GM12878 (cell line): ENCODE measurements around the gene POMC. TPM values are rescaled to one million over a fixed set of nuclear protein-coding genes. Genes with fewer than 3 reads are reported as not detected.

Source experiments
- ATAC-seq: fragments of 200-7000 bp; cut with Tn5 transposase; 3 replicates; pipeline ENCODE4 v1.9.1; 2020; ENCODE audit warnings: mild to moderate bottlenecking, moderate library complexity
- BruUV-seq: library from RNA; stranded (reverse); fragments of 400-500 nt; replicated peaks from 2 replicates; lab custom pipeline; 2021; lab: Mats Ljungman, UMichigan
- CTCF ChIA-PET: fragments of 300-600 bp; sonication (Branson Sonifier 250); formaldehyde crosslinking; extraction: SDS; loops from one replicate; lab custom pipeline; 2021; ENCODE audit warnings: inconsistent platforms; lab: Yijun Ruan, JAX
- POLR2A ChIA-PET: fragments of 350-600 bp; formaldehyde crosslinking; extraction: SDS; loops from one replicate; lab custom pipeline; 2021; ENCODE audit warnings: inconsistent platforms; lab: Charles Lee
- RAD21 ChIA-PET: fragments of 300-600 bp; sonication (Branson Sonifier 250); formaldehyde crosslinking; loops from one replicate; lab custom pipeline; 2023; ENCODE audit warnings: antibody characterized with exemption; ENCODE audit not compliant: unreplicated experiment; lab: Charles Lee
- SMC1A ChIA-PET: fragments of 300-600 bp; sonication (Branson Sonifier 250); formaldehyde crosslinking; loops from one replicate; lab custom pipeline; 2023; ENCODE audit not compliant: unreplicated experiment, uncharacterized antibody; lab: Charles Lee
- DNase-seq: peaks from one replicate; pipeline ENCODE4 v3.0.0-alpha.2; 2011; ENCODE audit warnings: low read depth, low spot score
- FAIRE-seq: peaks from 3 replicates; lab custom pipeline; 2011; peaks lifted over from hg19 to GRCh38; lab: Jason Lieb, UNC
- H2AFZ ChIP-seq: 2 replicates; pipeline ENCODE4 v1.6.0; 2011; ENCODE audit warnings: low read depth, low read length, control low read depth; ENCODE audit not compliant: control insufficient read depth
- H3K27ac ChIP-seq: 2 replicates; pipeline ENCODE4 v1.5.1; 2011; ENCODE audit warnings: control low read depth; ENCODE audit not compliant: control insufficient read depth, insufficient read depth
- H3K27me3 ChIP-seq, 2 experiments: replicated peaks in 1 of 2; 2 replicates each; pipeline versions ENCODE4 v1.6.0 to v1.6.1; 2011; ENCODE audit warnings: low read length in 1 of 2; ENCODE audit not compliant: control insufficient read depth in 2 of 2, insufficient read depth in 2 of 2
- H3K36me3 ChIP-seq, 2 experiments: 2 replicates each; pipeline ENCODE4 v1.5.1; 2011; ENCODE audit warnings: low read length in 1 of 2; ENCODE audit not compliant: control insufficient read depth in 2 of 2, insufficient read depth in 2 of 2
- H3K4me1 ChIP-seq: 2 replicates; pipeline ENCODE4 v1.6.1; 2011; ENCODE audit warnings: mild to moderate bottlenecking, low read length, moderate library complexity, mixed read lengths; ENCODE audit not compliant: control insufficient read depth, insufficient read depth
- H3K4me2 ChIP-seq: 2 replicates; pipeline ENCODE4 v1.6.0; 2011; ENCODE audit warnings: control low read depth; ENCODE audit not compliant: control insufficient read depth, insufficient read depth
- H3K4me3 ChIP-seq: fragments of 200-600 bp; sonication (generic); 2 replicates; pipeline ENCODE4 v1.5.1; 2016
- H3K79me2 ChIP-seq: 2 replicates; pipeline ENCODE4 v1.6.0; 2011; ENCODE audit warnings: low read length; ENCODE audit not compliant: control insufficient read depth, insufficient read depth
- H3K9ac ChIP-seq: 2 replicates; pipeline ENCODE4 v1.8.0; 2011; ENCODE audit warnings: low read length, control low read depth, mixed read lengths; ENCODE audit not compliant: control insufficient read depth, insufficient read depth
- H3K9me3 ChIP-seq: replicated peaks from 3 replicates; pipeline ENCODE4 v1.5.1; 2011; ENCODE audit warnings: mild to moderate bottlenecking, low read length; ENCODE audit not compliant: control insufficient read depth, insufficient read depth
- H4K20me1 ChIP-seq: 2 replicates; pipeline ENCODE4 v1.6.0; 2011; ENCODE audit not compliant: control insufficient read depth, insufficient read depth
- HDGF ChIP-seq: fragments of 450-650 bp; IDR thresholded peaks from 2 replicates; pipeline ENCODE4 v1.6.1; 2016; ENCODE audit warnings: antibody characterized with exemption
- RAD51 ChIP-seq: fragments of 450-650 bp; IDR thresholded peaks from 2 replicates; pipeline ENCODE4 v1.6.1; 2016; ENCODE audit warnings: moderate library complexity, mild to moderate bottlenecking, inconsistent platforms
- SMAD1 ChIP-seq: fragments of 450-650 bp; IDR thresholded peaks from 2 replicates; pipeline ENCODE4 v1.6.1; 2018; ENCODE audit warnings: mild to moderate bottlenecking, low read depth; ENCODE audit not compliant: partially characterized antibody
- WGBS: methylation state at CpG from one replicate; pipeline ENCODE4 v1.1.6; 2016; ENCODE audit warnings: low lambda C conversion rate; ENCODE audit not compliant: insufficient replicate concordance, insufficient coverage; ENCODE audit errors: missing lambda C conversion rate; 5-methylcytosine and 5-hydroxymethylcytosine counted together
- in situ Hi-C: fragments of 300-500 bp; cut with MboI; formaldehyde crosslinking; loops from 9 replicates; pipeline ENCODE4 v1.14.3; 2018; ENCODE audit warnings: mixed read lengths
- intact Hi-C: fragments of 100-400 bp; cut with micrococcal nuclease; formaldehyde crosslinking; loops from one replicate; pipeline ENCODE4 v1.14.2; 2022; ENCODE audit not compliant: unreplicated experiment
- polyA plus RNA-seq, 11 experiments: library from polyadenylated mRNA; depleted of rRNA in 4 of 11; unstranded in 6 of 11; stranded (reverse) in 5 of 11; fragments of >200 nt; fragmentation: Nextera tagmentation in 4 of 11; fragmentation: Illumina TruSeq in 1 of 11; extraction: Ambion mirVana in 4 of 11; extraction: Trizol in 1 of 11; gene quantifications; 1 replicate in 1 of 11; 2 replicates in 10 of 11; pipeline versions ENCODE4 v1.2.1 to v1.2.3, GENCODE V29; 2011 to 2016; ENCODE audit warnings: inconsistent platforms in 2 of 11, missing spikeins in 2 of 11, low read depth in 1 of 11
- total RNA-seq, 4 experiments: library from RNA; depleted of rRNA in 3 of 4; stranded (reverse); fragments of >200 nt in 3 of 4; fragmentation: Illumina TruSeq in 1 of 4; extraction: Trizol in 1 of 4; gene quantifications; 2 replicates each; pipeline versions ENCODE4 v1.2.1 to v1.2.3, GENCODE V29; 2013 to 2021
- TF ChIP-seq, protein P1 (sequence below): fragments of 450-650 bp; IDR thresholded peaks from 2 replicates; pipeline ENCODE4 v1.6.1; 2017; ENCODE audit warnings: mild to moderate bottlenecking, moderate library complexity

The POMC gene
- total and polyA plus RNA-seq, 10 of the 15 experiments (the other 5 are each of a cell fraction or from before 2014, with no cell fraction given) = 0.05 to 14.7 (median 6.8) TPM; not detected in 1

DNA sequence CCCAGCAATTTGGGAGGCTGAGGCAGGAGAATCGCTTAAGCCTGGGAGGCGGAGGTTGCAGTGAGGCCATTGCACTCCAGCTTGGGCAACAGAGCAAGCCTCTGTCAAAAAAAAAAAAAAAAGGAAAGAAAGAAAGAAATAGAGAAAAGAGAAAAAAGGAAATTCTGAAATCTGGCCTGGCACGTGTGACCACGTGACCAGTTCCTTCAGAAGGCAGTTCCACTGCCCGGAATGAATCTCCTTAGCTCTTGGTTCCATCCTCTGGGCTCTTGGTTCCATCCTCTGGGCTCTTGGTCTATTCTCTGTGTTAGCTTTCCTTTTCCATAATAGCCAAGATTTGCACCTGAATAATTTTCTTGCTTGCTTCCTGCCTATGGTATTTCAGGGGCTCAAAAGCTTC is 5.3 kb upstream of the POMC start:
- POLR2A ChIA-PET = interaction anchor here (0.7 kb wide), 1 partner anchor 55 kb away, joined by 4 read pairs; no protein-coding TSS in a partner anchor
- no TSS peak for BruUV-seq

More for the DNA sequence above, 5.3 kb upstream of the POMC start:
- no peak overlapping the region for H3K9ac ChIP-seq
- H3K27ac ChIP-seq = no peak overlapping the region
- peak; percentile 21; the same call in 1 of the 2 replicates for TF ChIP-seq RAD51
- no peak for TF ChIP-seq SMAD1
- TF ChIP-seq, protein P1, sequence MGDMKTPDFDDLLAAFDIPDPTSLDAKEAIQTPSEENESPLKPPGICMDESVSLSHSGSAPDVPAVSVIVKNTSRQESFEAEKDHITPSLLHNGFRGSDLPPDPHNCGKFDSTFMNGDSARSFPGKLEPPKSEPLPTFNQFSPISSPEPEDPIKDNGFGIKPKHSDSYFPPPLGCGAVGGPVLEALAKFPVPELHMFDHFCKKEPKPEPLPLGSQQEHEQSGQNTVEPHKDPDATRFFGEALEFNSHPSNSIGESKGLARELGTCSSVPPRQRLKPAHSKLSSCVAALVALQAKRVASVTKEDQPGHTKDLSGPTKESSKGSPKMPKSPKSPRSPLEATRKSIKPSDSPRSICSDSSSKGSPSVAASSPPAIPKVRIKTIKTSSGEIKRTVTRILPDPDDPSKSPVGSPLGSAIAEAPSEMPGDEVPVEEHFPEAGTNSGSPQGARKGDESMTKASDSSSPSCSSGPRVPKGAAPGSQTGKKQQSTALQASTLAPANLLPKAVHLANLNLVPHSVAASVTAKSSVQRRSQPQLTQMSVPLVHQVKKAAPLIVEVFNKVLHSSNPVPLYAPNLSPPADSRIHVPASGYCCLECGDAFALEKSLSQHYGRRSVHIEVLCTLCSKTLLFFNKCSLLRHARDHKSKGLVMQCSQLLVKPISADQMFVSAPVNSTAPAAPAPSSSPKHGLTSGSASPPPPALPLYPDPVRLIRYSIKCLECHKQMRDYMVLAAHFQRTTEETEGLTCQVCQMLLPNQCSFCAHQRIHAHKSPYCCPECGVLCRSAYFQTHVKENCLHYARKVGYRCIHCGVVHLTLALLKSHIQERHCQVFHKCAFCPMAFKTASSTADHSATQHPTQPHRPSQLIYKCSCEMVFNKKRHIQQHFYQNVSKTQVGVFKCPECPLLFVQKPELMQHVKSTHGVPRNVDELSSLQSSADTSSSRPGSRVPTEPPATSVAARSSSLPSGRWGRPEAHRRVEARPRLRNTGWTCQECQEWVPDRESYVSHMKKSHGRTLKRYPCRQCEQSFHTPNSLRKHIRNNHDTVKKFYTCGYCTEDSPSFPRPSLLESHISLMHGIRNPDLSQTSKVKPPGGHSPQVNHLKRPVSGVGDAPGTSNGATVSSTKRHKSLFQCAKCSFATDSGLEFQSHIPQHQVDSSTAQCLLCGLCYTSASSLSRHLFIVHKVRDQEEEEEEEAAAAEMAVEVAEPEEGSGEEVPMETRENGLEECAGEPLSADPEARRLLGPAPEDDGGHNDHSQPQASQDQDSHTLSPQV = no peak
- no peak for TF ChIP-seq HDGF
- DNase-seq (no peak), ATAC-seq (no peak), FAIRE-seq (no peak)
- SMC1A ChIA-PET = interaction anchor here (1.2 kb wide), 1 partner anchor 22 kb away, joined by 4 read pairs; no protein-coding TSS in a partner anchor
- 55% methylated on average over 5 of the region's 5 CpGs for WGBS
- RAD21 ChIA-PET = no interaction called here
- no peaks in the 10 kb centered on the region for H4K20me1 ChIP-seq
- in situ Hi-C loops = no loop called here
- H3K9me3 ChIP-seq = no peaks in the 10 kb centered on the region
- CTCF ChIA-PET = interaction anchor here (1.4 kb wide), 1 partner anchor 7 kb away, joined by 6 read pairs; no protein-coding TSS in a partner anchor
- intact Hi-C loops = no loop called here
- H3K79me2 ChIP-seq = no peaks in the 10 kb centered on the region
- no peaks in the 10 kb centered on the region for H3K36me3 ChIP-seq
- no peak overlapping the region for H2AFZ ChIP-seq
- peaks cover 5 to 12% of the 10 kb centered on the region in 2 experiments for H3K27me3 ChIP-seq
- peaks cover 3% of the 10 kb centered on the region; the same call in 1 of the 2 replicates for H3K4me1 ChIP-seq
- H3K4me2 ChIP-seq = no peak overlapping the region
- H3K4me3 ChIP-seq = no peak overlapping the region
